Measurements from ENCODE around the gene CEP44.

Gene CEP44

DNA sequence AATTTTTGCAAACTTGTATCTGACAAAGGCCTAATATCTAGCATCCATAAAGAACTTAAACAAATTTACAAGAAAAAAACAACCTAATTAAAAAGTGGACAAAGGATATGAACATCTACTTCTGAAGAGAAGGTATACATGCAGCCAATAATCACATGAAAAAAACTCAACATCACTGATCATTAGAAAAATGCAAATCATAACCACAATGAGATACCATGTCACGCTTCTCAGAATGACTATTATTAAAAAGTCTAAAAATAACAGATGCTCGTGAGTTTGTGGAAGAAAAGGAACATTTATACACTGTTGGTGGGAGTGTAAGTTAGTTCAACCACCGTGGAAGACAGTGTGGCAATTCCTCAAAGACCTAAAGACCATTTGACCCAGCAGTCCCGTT lies 24.0 kb downstream of the CEP44 start:
- H3K4me3 ChIP-seq (replicated peaks; ENCODE audit: low read depth, low read length): no peak overlapping the region
- DNase-seq (ENCODE audit: extremely low read depth, low read depth): no peak
- TF ChIP-seq CTCF (IDR thresholded peaks at IDR 0.05; ENCODE audit: low read depth, low read length, missing control alignments): no peak

DNA sequence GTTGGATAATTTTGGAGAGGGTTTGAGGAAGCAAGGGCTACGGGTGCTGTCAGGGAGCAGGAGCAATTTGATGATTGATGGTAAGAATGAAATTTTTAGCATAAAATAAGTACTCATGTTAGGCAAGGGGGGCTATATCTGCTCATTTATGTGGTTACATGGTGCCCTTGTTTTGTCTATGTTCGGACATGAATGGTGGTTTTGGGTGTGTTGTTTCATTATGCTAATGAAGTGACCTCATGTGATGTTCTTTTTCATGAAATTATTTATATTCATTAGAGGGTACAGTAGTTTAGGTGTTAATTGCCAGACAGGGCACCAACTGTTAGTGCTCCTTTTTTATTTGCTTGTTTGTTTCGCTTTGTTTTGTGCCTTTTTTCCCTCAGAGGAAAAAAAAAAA lies 29.3 kb downstream of the CEP44 start:
- DNase-seq (ENCODE audit: extremely low read depth, low read depth): no peak
- H3K4me3 ChIP-seq (replicated peaks; ENCODE audit: low read depth, low read length): no peak overlapping the region
- TF ChIP-seq CTCF (IDR thresholded peaks at IDR 0.05; ENCODE audit: low read depth, low read length, missing control alignments): no peak

- no peak for DNase-seq (ENCODE audit: extremely low read depth, low read depth)
- H3K4me3 ChIP-seq (replicated peaks; ENCODE audit: low read depth, low read length): no peak overlapping the region
- TF ChIP-seq CTCF (IDR thresholded peaks at IDR 0.05; ENCODE audit: low read depth, low read length, missing control alignments): no peak
These were observed 30.6 kb downstream of the CEP44 start for GRCh38 chr4:174314274-174314673.

- DNase-seq (ENCODE audit: extremely low read depth, low read depth): peak; percentile 45
- H3K4me3 ChIP-seq (replicated peaks; ENCODE audit: low read depth, low read length): no peak overlapping the region
- no peak for TF ChIP-seq CTCF (IDR thresholded peaks at IDR 0.05; ENCODE audit: low read depth, low read length, missing control alignments)
These were observed 31.1 kb downstream of the CEP44 start for GRCh38 chr4:174314770-174315169.

GRCh38 chr4:174316546-174316945 lies 32.8 kb downstream of the CEP44 start:
- H3K4me3 ChIP-seq (replicated peaks; ENCODE audit: low read depth, low read length): no peak overlapping the region
- no peak for TF ChIP-seq CTCF (IDR thresholded peaks at IDR 0.05; ENCODE audit: low read depth, low read length, missing control alignments)
- no peak for DNase-seq (ENCODE audit: extremely low read depth, low read depth)

DNA sequence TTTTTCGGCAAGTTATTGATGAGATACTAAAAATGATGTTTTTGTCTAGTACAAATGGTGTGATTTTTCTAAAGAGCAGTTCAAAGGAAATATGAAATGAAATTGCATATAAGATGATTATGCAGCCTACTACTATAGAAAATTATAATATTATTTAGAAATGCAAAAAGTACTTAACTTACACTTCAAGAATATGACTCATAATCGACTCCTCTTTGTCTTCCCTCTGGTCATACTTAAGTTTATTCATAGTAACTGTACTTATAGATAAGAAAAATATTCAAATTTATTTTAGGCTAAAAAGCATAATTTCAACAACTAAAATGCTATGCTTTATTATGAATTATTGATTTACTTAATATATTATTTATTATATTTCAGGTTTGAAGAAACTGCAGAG lies 33.2 kb downstream of the CEP44 start:
- H3K4me3 ChIP-seq (replicated peaks; ENCODE audit: low read depth, low read length): no peak overlapping the region
- no peak for TF ChIP-seq CTCF (IDR thresholded peaks at IDR 0.05; ENCODE audit: low read depth, low read length, missing control alignments)
- DNase-seq (ENCODE audit: extremely low read depth, low read depth): no peak

- H3K4me3 ChIP-seq (replicated peaks; ENCODE audit: low read depth, low read length): no peak overlapping the region
- no peak for DNase-seq (ENCODE audit: extremely low read depth, low read depth)
- TF ChIP-seq CTCF (IDR thresholded peaks at IDR 0.05; ENCODE audit: low read depth, low read length, missing control alignments): no peak
These were observed 33.8 kb downstream of the CEP44 start for GRCh38 chr4:174317531-174317930.
